Measurements from ENCODE around the gene GADL1. TPM values are rescaled to one million over a fixed set of nuclear protein-coding genes. Genes with fewer than 3 reads are reported as not detected.

The GADL1 gene
- total and polyA plus RNA-seq, 4 donors: 0.01 to 2.4 (median 0.05) TPM

DNA sequence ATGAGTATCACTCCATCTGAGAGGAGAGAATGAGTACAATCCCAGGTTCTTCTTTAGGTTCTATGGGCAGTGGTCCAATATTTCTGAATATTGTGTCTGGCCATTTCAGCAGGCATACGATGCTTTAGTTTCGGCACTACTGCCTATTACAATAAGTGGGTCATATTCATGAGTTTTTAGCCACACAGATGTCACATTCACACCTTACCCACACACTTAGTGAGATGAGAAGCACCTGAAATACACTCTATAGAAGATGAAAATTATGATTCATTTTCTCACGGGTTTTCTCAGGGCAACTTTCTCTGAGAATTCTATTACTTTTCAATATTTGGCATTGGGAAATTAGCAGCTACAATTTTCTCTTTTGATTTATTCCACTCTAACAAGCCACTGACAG lies 155.9 kb downstream of the GADL1 start:
- no peaks in the 10 kb centered on the region for H3K36me3 ChIP-seq (ENCODE audit: control insufficient read depth in 4 of 4, insufficient read depth in 4 of 4, low read length in 4 of 4)
- H3K27me3 ChIP-seq (ENCODE audit: control insufficient read depth in 3 of 3, insufficient read depth in 3 of 3, low read length in 2 of 3): no peaks in the 10 kb centered on the region
- H3K27ac ChIP-seq (ENCODE audit: low read depth in 1 of 2, low read length in 1 of 2): no peak overlapping the region
- ATAC-seq (ENCODE audit: insufficient read depth, low FRiP score) (no peak), DNase-seq (no peak)
- H3K9ac ChIP-seq (ENCODE audit: insufficient read depth in 1 of 2, low read length in 2 of 2): no peak overlapping the region
- H3K4me3 ChIP-seq: no peak overlapping the region
- no peaks in the 10 kb centered on the region for H3K4me1 ChIP-seq (ENCODE audit: control insufficient read depth in 5 of 5, insufficient read depth in 5 of 5, low read length in 5 of 5)
- WGBS, 2 donors: 93 to 95% methylated on average over 3 of the region's 3 CpGs
- TF ChIP-seq CTCF (IDR thresholded peaks at IDR 0.05; ENCODE audit: control extremely low read depth, extremely low read depth): no peak
- H3K9me3 ChIP-seq (ENCODE audit: control insufficient read depth in 4 of 4, insufficient read depth in 3 of 4, low read length in 3 of 4): peaks cover 0 to 2% (median 0%) of the 10 kb centered on the region in 4 donors

DNA sequence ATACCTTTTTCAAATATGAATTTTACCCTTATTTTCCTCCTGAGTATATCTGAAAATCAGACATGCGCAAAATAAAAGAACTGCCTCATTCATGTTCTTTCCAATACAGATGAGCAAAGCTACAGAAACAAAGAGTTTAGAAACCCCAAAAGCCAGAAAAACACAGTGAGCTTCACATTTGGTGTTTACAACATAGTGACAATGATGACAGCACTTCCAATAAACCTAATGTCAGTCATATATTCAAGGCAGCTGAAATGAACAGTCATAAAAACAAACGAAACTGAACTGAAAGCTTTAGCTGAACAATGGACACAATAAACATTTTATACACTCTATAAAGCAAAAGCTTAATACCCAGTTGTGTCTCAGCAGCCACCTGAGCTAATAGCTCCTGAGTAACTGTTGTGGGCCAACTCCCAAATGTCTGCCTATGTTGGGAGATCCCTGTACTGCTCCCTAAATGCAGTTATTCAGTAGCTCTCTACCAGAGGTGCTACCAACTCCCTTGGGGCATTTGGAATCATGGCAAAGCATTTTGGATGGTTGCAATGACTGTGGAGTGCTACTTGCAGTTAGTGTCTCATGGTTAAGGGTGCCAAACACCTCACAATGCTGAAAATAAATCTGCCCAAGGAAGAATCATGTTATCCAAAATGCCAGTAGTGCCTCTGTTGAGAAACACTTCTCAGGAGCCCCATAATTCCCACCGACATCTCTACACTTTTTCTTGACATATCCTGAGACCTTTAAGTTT lies 156.5 kb downstream of the GADL1 start:
- no peak for TF ChIP-seq CTCF (IDR thresholded peaks at IDR 0.05; ENCODE audit: control extremely low read depth, extremely low read depth)
- DNase-seq: no peak
- Histone ChIP-seq H3K4me1 (ENCODE audit: control insufficient read depth in 5 of 5, insufficient read depth in 5 of 5, low read length in 5 of 5) (no peaks in the 10 kb centered on the region), H3K9ac (ENCODE audit: insufficient read depth in 1 of 2, low read length in 2 of 2) (no peak overlapping the region), H3K9me3 (ENCODE audit: control insufficient read depth in 4 of 4, insufficient read depth in 3 of 4, low read length in 3 of 4) (peaks cover 0 to 2% (median 0%) of the 10 kb centered on the region in 4 donors), H3K36me3 (ENCODE audit: control insufficient read depth in 4 of 4, insufficient read depth in 4 of 4, low read length in 4 of 4) (no peaks in the 10 kb centered on the region), H3K4me3 (no peak overlapping the region), H3K27me3 (ENCODE audit: control insufficient read depth in 3 of 3, insufficient read depth in 3 of 3, low read length in 2 of 3) (no peaks in the 10 kb centered on the region), H3K27ac (ENCODE audit: low read depth in 1 of 2, low read length in 1 of 2) (no peak overlapping the region)
- no peak for ATAC-seq (ENCODE audit: insufficient read depth, low FRiP score)
- WGBS, 2 donors: 81 to 88% methylated on average over 3 of the region's 3 CpGs

DNA sequence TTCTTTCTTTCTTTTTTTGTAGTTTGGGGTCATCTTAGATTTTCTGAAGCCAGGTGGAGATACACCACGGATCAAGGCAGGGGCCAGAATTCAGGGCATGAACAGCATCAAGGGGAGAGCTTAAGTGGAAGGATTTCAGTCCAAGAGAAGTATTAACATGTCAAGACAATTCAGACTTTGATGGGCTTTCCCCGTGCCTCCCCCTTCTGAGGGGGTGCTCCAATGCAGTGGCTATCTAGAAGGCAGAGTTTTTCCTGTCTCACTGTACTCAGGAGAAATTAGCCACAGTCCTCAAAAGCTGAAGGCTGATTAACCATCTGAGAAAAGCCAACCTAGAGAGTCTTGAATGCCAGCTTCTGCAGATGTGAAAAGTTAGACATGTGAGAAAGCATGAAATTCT lies 160.8 kb downstream of the GADL1 start:
- Histone ChIP-seq H3K27me3 (ENCODE audit: control insufficient read depth in 3 of 3, insufficient read depth in 3 of 3, low read length in 2 of 3) (no peaks in the 10 kb centered on the region), H3K27ac (ENCODE audit: low read depth in 1 of 2, low read length in 1 of 2) (no peak overlapping the region), H3K9ac (ENCODE audit: insufficient read depth in 1 of 2, low read length in 2 of 2) (no peak overlapping the region), H3K4me1 (ENCODE audit: control insufficient read depth in 5 of 5, insufficient read depth in 5 of 5, low read length in 5 of 5) (no peaks in the 10 kb centered on the region), H3K9me3 (ENCODE audit: control insufficient read depth in 4 of 4, insufficient read depth in 3 of 4, low read length in 3 of 4) (peaks cover 0 to 2% (median 0%) of the 10 kb centered on the region in 4 donors), H3K36me3 (ENCODE audit: control insufficient read depth in 4 of 4, insufficient read depth in 4 of 4, low read length in 4 of 4) (no peaks in the 10 kb centered on the region), H3K4me3 (no peak overlapping the region)
- 83 to 86% methylated on average over 2 of the region's 2 CpGs for WGBS, 2 donors
- TF ChIP-seq CTCF (IDR thresholded peaks at IDR 0.05; ENCODE audit: control extremely low read depth, extremely low read depth): no peak
- no peak for DNase-seq
- no peak for ATAC-seq (ENCODE audit: insufficient read depth, low FRiP score)

Measured in lung (tissue), 12 donors.